Pancreas (tissue), 10 donors: ENCODE measurements around the gene CCDC85C. TPM values are rescaled to one million over a fixed set of nuclear protein-coding genes. Genes with fewer than 3 reads are reported as not detected.
A peak's percentile ranks its signal among the peaks of the same experiment; 100 is the strongest.

ENCODE experiments used
- ATAC-seq, 4 donors: fragments of 200-7000 bp; cut with Tn5 transposase; one replicate each; pipeline versions ENCODE4 v1.8.0 to v1.9.1; 2020; ENCODE audit warnings: mild to moderate bottlenecking in 4 of 4, moderate library complexity in 4 of 4
- DNase-seq, 6 donors: peaks; one replicate each; pipeline ENCODE4 v3.0.0-alpha.2; 2020
- FAIRE-seq: peaks from 2 replicates; lab custom pipeline; 2012; peaks lifted over from hg19 to GRCh38; lab: Jason Lieb, UNC
- H3K27ac ChIP-seq, 4 donors: fragments of 200-600 bp; sonication (generic); 1 replicate in 3 of 4; 2 replicates in 1 of 4; pipeline versions ENCODE4 v1.5.0 to v1.8.0; 2020
- H3K27me3 ChIP-seq, 4 donors: fragments of 200-600 bp; one replicate each; pipeline ENCODE4 v1.8.0; 2021
- H3K36me3 ChIP-seq, 3 donors: fragments of 200-600 bp; sonication (generic) in 1 of 3; one replicate each; pipeline versions ENCODE4 v1.5.0 to v1.8.0; 2020 to 2021
- H3K4me1 ChIP-seq, 3 donors: fragments of 200-600 bp; one replicate each; pipeline ENCODE4 v1.8.0; 2021
- H3K4me3 ChIP-seq, 4 donors: fragments of 200-600 bp; sonication (generic) in 2 of 4; one replicate each; pipeline versions ENCODE4 v1.5.0 to v1.8.0; 2020 to 2021
- H3K9me3 ChIP-seq, 4 donors: fragments of 200-600 bp; one replicate each; pipeline ENCODE4 v1.8.0; 2021
- WGBS, 2 donors: extraction: QIAGEN DNeasy Blood & Tissue Kit; methylation state at CpG; one replicate each; pipeline ENCODE4 v1.1.7; 2013; 5-methylcytosine and 5-hydroxymethylcytosine counted together
- intact Hi-C, 3 donors: fragments of 100-400 bp; cut with DNase I; formaldehyde crosslinking; loops; one replicate each; pipeline versions ENCODE4 v1.11.1 to v1.14.2; 2022
- polyA plus RNA-seq, 2 donors: library from polyadenylated mRNA; stranded (reverse); fragments of 200-250 nt; gene quantifications; one replicate each; pipeline ENCODE4 v1.2.3, GENCODE V29; 2013
- total RNA-seq, 6 donors: library from RNA; stranded (reverse); fragmentation: NEBNext Ultra II Directional in 4 of 6; extraction: Animal tissue kit (Norgen Biotek cat#: 25700) in 4 of 6; gene quantifications; one replicate each; pipeline versions ENCODE4 v1.2.1 to v1.2.4, GENCODE V29; 2021 to 2023
- TF ChIP-seq, protein P1 (sequence below), 4 donors: fragments of 200-600 bp; sonication (generic) in 3 of 4; IDR thresholded peaks; one replicate each; pipeline versions ENCODE4 v1.5.0 to v1.8.0; 2021; ENCODE audit warnings: antibody characterized with exemption in 4 of 4
- donor health status: healthy with polysubstance abuse.
- donor health status: DM: no; HTN: no; CAD: no; lungs with moderate emphysema.
- donor health status: DM: no; HTN: no; CAD: no.
- donor health status: control.
- donor health status: control.
- donor health status: Bipolar disorder and iron deficiency.
- donor health status: DM: yes; HTN: yes; CAD: no.
- donor health status: DM: no; HTN: no; CAD: no.
- donor health status: DM: no; HTN: no; CAD: no.
- donor health status: DM: yes; HTN: yes; CAD: no.

Gene CCDC85C
- total and polyA plus RNA-seq, 8 donors = 9.5 to 22.2 (median 17.6) TPM

DNA sequence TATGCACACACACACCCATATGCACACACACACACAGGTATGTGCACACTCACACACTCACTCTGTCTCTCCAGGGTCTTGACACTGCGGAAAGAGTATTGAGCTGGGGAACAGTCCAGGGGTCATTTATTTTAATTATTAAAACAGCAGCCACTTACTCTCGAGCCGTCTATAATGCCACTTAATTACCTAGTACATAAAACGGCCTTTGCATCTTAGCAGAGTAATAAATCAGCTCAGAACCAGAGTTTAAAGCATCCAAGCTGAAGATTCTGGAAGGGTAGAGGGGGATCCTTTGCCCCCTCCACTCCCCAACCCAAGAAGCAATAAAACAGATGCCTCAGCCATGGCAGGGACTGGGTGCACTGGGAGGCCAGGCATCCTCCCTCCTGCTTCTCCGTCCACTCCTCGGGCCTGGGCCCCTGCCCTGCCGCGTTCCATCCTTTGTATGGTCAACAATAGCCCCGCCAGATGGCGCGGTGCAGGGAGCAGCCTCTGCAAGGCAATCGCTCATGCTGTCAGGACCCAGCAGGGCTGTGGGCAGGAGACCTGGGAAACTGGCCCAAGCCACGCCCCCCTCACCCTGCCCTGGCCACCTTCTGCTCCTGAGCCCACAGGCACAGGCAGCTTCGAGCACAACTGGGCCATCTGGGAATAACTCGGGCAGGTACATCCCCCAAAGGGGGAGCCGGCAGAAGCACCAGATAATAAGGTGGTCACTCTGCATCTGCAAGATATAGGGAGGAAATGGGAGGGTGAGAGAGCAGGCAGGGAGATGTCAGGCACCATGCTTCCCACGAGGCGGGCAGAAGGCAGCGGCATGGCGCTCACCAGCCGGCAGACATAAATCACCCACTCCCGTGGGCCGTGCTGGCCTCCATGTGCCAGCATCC, 40.9 kb downstream of the CCDC85C start:
- FAIRE-seq = no peak
- Histone ChIP-seq H3K27me3 (no peaks in the 10 kb centered on the region), H3K36me3 (no peaks in the 10 kb centered on the region), H3K4me1 (peaks cover 48 to 68% (median 51%) of the 10 kb centered on the region in 3 donors), H3K4me3 (no peak overlapping the region), H3K9me3 (no peaks in the 10 kb centered on the region), H3K27ac (peak overlapping the region in 3 of 4 donors; percentile 6 to 85 (median 80))
- intact Hi-C loops = loop anchor here in 2 of 3 donors (5.0 kb wide), 2 partner anchors 34 to 39 kb away; partner anchors contain the start of gene CCDC85C (in 1 of the 2)
- TF ChIP-seq, protein P1, sequence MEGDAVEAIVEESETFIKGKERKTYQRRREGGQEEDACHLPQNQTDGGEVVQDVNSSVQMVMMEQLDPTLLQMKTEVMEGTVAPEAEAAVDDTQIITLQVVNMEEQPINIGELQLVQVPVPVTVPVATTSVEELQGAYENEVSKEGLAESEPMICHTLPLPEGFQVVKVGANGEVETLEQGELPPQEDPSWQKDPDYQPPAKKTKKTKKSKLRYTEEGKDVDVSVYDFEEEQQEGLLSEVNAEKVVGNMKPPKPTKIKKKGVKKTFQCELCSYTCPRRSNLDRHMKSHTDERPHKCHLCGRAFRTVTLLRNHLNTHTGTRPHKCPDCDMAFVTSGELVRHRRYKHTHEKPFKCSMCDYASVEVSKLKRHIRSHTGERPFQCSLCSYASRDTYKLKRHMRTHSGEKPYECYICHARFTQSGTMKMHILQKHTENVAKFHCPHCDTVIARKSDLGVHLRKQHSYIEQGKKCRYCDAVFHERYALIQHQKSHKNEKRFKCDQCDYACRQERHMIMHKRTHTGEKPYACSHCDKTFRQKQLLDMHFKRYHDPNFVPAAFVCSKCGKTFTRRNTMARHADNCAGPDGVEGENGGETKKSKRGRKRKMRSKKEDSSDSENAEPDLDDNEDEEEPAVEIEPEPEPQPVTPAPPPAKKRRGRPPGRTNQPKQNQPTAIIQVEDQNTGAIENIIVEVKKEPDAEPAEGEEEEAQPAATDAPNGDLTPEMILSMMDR (IDR thresholded peaks at IDR 0.05) = peak in 3 of 4 donors; percentile 10 to 31 (median 27)
- WGBS, 2 donors = 22 to 25% methylated on average over 23 of the region's 23 CpGs
- DNase-seq = peak; percentile 92 to 98 (median 94)
- peak; percentile 85 to 89 (median 86) for ATAC-seq

DNA sequence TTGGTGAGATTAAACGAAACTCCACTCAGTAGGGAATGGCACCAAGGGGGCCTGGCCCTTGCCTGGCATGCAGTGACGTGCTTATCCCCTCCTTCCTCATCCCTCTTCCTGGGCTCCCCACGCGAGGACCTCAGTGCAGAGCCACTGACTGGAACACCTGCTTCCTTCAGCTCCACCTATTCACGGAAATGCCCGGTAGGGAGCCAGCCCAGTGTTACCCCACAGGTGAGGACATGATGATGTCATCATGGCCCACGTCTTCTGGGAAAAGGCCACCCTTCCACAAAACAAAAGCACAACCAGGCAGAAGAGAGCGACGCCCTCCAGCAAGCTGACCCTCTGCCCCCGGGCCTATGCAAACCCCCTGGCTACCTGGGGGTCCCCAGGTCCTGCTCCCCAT, 42.1 kb downstream of the CCDC85C start:
- no peak overlapping the region for H3K4me3 ChIP-seq

DNA sequence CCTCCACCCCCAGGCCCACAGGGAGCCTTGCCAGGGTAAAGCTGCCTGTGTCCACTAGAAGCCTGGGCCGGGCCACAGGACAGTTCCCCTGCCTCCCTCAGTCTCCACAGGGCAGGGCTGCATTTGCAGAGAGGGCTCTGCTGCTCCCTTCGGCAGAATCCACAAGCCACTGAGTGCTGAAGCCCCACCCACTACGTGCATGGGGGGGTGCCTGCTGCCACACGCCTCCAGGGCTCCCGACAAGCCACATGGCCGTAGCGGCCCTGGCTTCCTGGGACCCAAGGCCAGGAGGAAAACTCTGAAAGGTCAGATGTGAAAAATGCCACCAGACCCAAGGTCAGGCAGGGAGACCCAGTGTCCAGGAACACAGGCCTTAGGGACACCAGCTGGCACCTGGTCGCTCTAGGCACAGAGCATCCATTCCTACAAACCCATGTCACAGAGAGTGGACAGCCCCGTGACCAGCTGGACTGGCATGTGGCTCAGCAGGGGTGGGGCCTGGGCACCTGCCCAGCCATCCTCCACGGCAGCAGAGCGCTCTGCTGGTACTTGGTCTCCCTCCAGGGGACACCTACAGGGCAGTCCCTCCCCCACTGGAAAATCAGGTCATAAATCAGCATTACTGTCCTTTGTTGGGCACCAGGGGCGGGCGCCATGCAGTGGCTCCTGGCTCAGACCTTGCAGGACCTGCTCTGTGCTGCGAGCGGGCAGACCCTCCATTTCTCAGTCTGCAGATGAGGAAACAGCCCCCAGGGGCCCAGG, 42.9 kb downstream of the CCDC85C start:
- intact Hi-C loops = loop anchor here in 2 of 3 donors (5.0 kb wide), 2 partner anchors 36 to 41 kb away; partner anchors contain the start of gene CCDC85C (in 1 of the 2)
- Histone ChIP-seq H3K4me3 (no peak overlapping the region), H3K9me3 (no peaks in the 10 kb centered on the region), H3K27ac (peak overlapping the region; percentile 71 to 85 (median 78)), H3K36me3 (no peaks in the 10 kb centered on the region), H3K27me3 (no peaks in the 10 kb centered on the region), H3K4me1 (peaks cover 52 to 72% (median 57%) of the 10 kb centered on the region in 3 donors)
- TF ChIP-seq, protein P1 (IDR thresholded peaks at IDR 0.05) = no peak
- ATAC-seq = peak; percentile 41 to 70 (median 64)
- no peak for FAIRE-seq
- peak in 5 of 6 donors; percentile 71 to 88 (median 81) for DNase-seq
- 33 to 45% methylated on average over 15 of the region's 15 CpGs for WGBS, 2 donors

More for the DNA sequence above, 42.1 kb downstream of the CCDC85C start:
- DNase-seq = peak in 4 of 6 donors; percentile 47 to 63 (median 56)
- Histone ChIP-seq H3K27ac (peak overlapping the region; percentile 71 to 85 (median 78)), H3K4me1 (peaks cover 50 to 74% (median 50%) of the 10 kb centered on the region in 3 donors), H3K36me3 (no peaks in the 10 kb centered on the region), H3K27me3 (no peaks in the 10 kb centered on the region), H3K9me3 (no peaks in the 10 kb centered on the region)
- FAIRE-seq = no peak
- intact Hi-C loops = loop anchor here in 2 of 3 donors (5.0 kb wide), 2 partner anchors 35 to 40 kb away; partner anchors contain the start of gene CCDC85C (in 1 of the 2)
- ATAC-seq = peak; percentile 9 to 57 (median 22)
- TF ChIP-seq, protein P1 (IDR thresholded peaks at IDR 0.05) = no peak
- WGBS, 2 donors = 57 to 58% methylated on average over 10 of the region's 10 CpGs

DNA sequence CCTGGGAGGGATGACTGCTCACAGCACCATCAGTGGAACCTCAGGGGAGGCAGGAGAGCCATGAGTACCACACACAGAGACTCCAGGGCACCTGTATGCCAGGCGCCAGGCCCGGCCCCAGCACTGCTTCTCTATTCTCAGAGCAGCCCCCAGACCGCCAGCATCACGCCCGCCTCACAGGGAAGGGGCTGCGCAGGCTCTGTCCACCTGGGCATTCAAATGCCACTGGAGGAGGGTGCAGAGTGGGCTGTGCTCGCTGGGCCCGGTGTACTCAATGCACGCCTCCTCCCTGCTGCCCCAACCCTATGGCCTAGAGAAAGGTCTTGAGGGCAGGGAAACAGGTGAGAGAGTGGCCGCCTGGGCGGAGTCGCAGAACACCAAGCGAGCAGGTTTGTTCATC, 43.6 kb downstream of the CCDC85C start:
- H3K4me1 ChIP-seq = peaks cover 58 to 72% (median 61%) of the 10 kb centered on the region in 3 donors
- 86 to 87% methylated on average over 13 of the region's 13 CpGs for WGBS, 2 donors
- no peaks in the 10 kb centered on the region for H3K27me3 ChIP-seq
- peak overlapping the region; percentile 71 to 85 (median 78) for H3K27ac ChIP-seq
- H3K9me3 ChIP-seq = no peaks in the 10 kb centered on the region
- no peaks in the 10 kb centered on the region for H3K36me3 ChIP-seq
- ATAC-seq = no peak
- DNase-seq = peak in 2 of 6 donors; percentile 34 to 62
- no peak for FAIRE-seq
- intact Hi-C loops = loop anchor here in 2 of 3 donors (5.0 kb wide), 2 partner anchors 37 to 42 kb away; partner anchors contain the start of gene CCDC85C (in 1 of the 2)
- no peak overlapping the region for H3K4me3 ChIP-seq
- TF ChIP-seq, protein P1 (IDR thresholded peaks at IDR 0.05) = no peak
